GM21423 (cell line): Measurements from ENCODE around the gene SPIRE1.
"Not testable (repeated sequence)": the region's sequence is repeated elsewhere in the genome, so short reads cannot be mapped to it uniquely, and the experiment has no call there.

ENCODE experiments used
- ATAC-seq: cut with Tn5 transposase; IDR thresholded peaks from one replicate; pipeline ENCODE4 v1.9.1; 2021; ENCODE audit warnings: mild to moderate bottlenecking, moderate library complexity; ENCODE audit not compliant: unreplicated experiment

Gene SPIRE1

DNA sequence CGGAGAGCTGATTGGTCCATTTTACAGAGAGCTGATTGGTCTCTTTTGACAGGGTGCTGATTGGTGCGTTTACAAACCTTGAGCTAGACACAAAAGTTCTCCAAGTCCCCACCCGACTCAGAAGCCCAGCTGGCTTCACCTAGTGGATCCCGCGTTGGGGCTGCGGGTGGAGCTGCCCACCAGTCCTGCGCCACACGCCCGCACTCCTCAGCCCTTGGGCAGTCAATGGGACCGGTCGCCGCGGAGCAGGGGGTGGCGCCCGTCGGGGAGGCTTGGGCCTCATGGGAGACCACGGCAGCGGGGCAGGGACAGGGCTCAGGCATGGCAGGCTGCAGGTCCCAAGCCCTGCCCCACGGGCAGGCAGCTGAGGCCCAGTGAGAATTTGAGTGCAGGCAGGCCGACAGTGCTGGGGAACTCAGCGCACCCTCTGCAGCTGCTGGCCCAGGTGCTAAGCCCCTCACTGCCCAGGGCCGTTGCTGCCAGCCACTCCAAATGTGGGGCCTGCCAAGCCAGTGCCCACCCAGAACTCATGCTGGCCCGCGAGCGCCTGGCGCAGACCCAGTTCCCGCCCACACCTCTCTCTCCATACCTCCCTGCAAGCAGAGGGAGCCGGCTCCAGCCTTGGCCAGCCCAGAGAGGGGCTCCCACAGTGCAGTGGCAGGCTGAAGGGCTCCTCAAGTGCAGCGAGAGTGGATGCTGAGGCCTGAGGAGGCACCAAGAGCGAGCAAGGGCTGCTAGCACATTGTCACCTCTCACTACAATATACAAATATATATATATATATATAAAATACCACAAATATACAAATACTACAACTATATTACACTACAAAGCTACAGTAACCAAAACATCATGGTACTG lies 100.7 kb downstream of the SPIRE1 start:
- no peak for ATAC-seq

GRCh38 chr18:12554796-12555388 lies 103.0 kb downstream of the SPIRE1 start:
- ATAC-seq = no peak

DNA sequence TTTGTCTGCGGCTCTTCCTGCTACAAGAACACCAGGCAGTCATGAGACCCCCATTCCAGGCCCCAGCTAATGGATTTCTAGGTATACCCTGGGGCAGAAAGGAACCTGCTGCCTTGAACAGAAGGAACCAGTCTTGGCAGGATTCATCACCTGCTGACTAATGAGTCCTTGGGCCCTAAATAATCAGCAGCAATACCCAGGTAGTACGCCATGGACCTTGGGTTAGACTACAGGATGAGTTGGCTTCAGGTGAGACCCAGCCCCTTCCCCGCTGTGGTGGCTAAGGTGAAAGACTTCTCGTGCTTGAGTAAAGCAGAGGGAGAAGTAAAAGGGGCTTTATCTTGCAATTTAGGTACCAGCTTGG lies 105.0 kb downstream of the SPIRE1 start:
- ATAC-seq = no peak

DNA sequence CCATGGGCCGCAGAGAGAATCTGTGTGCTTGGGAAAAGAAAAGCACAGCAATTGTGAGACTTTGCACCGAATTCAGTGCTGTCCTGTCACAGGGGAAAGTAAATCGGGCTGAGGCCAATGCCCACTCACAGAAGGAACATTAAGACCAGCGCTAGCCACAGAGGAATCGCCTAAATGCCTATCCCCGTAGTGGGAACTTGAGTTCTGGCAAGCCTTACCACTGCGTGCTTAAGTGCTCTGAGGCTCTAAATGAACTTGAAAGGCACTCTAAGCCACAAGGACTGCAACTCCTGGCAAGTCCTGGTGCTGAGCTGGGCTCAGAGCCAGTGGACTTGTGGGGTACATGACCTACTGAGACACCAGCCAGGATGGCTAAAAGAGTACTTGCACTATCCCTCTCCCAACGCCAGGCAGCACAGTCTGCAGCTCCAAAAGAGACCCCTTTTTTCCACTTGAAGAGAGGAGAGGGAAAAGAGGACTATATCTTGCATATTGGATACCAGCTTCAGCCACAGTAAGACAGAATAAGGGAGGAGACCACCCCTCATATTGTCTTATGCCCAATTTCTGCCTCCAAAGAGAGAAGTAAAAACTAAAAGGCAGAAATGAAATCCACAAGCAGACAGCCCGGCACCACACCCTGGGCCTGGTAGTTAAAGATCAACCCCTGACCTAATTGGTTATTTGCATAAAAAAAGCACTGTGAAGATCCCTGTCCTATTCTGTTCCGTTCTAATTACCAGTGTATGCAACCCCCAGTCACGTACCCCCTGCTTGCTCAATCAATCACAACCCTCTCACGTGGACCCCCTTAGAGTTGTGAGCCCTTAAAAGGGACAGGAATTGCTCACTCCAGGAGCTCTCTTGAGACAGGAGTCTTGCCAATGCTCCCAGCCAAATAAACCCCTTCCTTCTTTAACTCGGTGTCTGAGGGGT lies 105.7 kb downstream of the SPIRE1 start:
- not testable (repeated sequence) for ATAC-seq

- ATAC-seq = not testable (repeated sequence)
Measured at GRCh38 chr18:12551466-12551865, 106.4 kb downstream of the SPIRE1 start.

DNA sequence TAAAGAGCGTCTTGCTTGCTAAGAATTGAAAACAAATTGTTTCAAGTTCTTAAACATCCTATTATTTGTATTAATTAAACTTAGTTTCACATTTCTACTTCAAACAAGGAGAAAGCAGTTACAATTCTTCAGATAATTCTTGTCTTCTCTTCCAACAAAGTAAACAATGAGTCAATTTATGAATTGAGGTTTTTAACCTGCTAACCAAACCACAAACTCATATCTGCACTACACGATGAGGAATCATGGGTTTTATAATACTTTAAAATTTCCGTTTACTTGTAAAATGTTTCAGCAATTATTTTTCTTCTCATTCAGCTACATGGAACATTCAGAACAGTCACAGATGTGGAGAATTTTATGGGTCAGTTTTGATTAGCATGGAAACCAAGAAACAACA lies 114.2 kb downstream of the SPIRE1 start:
- ATAC-seq = no peak

GRCh38 chr18:12540751-12541150 lies 117.2 kb downstream of the SPIRE1 start:
- ATAC-seq = no peak

DNA sequence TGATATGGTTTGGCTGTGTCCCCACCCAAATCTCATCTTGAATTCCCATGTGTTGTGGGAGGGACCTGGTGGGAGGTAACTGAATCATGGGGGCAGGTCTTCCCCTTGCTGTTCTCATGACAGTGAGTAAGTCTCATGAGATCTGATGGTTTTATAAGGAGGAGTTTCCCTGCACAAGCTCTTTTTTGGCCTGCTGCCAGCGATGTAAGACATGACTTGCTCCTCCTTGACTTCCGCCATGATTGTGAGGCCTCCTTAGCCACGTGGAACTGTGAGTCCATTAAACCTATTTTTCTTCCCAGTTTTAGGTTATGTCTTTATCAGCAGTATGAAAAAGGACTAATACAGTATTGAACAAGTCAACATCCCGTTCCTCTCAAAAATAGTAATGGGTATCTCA lies 118.7 kb downstream of the SPIRE1 start:
- ATAC-seq = not testable (repeated sequence)

DNA sequence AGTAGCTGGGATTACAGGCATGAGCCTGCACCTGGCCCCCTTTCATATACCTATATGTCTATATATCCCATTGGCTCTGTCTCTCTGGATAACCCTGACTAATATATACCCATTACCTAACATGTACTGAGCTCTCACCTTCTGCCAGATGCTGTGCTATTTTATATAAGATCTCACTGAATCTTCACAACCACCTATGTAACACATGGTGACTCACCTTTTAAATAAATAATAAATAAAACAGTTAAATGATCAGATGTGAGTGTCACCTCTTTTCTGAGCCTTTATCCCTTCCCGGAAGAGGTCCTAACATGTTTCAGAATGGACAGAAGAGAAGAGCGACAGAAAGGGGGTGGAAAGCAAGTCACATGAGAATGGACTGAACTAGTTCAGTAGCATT lies 123.1 kb downstream of the SPIRE1 start:
- ATAC-seq = no peak

DNA sequence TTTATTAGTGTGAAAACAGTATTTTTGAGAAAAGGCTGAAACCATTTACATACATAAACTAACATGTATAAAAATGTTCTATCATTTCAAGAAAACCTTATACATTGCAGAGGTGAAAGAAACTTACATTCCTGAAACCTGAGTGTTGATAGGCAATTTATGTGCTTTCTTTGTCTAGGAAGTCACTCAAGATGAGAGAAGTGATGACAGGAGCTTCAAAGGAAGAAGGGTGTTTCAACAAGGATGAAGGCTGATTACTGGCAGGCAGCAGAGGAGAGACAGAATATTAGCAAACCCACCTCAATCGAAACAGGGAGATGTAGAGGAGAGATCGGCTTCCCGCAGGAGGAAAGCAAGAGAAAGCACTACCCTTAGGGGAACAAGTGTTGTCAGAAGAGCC lies 125.2 kb downstream of the SPIRE1 start:
- ATAC-seq = no peak

GRCh38 chr18:12531749-12532148 lies 126.2 kb downstream of the SPIRE1 start:
- ATAC-seq = no peak

DNA sequence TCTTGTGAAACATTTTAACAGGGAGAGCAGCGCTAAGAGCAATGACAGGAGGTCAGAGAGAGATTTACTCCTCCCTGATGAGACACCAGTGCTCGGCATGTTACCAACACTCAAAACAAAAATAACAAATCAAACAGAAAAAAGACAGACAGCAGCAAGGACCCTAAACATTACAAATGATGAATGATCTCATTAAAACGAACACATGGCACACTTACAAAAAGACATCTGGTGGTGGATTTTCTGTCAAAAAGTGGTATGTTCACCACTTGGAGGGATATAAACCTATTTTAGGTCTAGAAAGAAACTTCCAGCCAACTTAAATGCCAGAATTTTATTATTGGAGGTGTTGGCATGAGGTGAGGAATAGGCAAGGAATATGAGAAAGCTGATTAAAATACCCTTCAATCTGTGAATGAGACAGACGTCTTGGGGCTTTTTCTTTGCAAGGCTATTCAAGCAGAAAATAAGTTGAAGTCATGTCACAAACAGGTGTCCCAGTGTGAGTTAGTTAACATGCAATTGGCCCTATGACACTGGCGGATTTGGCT lies 137.4 kb downstream of the SPIRE1 start:
- no peak for ATAC-seq

GRCh38 chr18:12518832-12519531 lies 138.9 kb downstream of the SPIRE1 start:
- ATAC-seq = no peak

- no peak for ATAC-seq
Measured at GRCh38 chr18:12518326-12518725, 139.6 kb downstream of the SPIRE1 start.

GRCh38 chr18:12517142-12517825 lies 140.6 kb downstream of the SPIRE1 start:
- ATAC-seq = no peak

- no peak for ATAC-seq
Measured at GRCh38 chr18:12516049-12516630, 141.8 kb downstream of the SPIRE1 start.

GRCh38 chr18:12515550-12515949 lies 142.4 kb downstream of the SPIRE1 start:
- ATAC-seq = no peak

- ATAC-seq = no peak
Measured at GRCh38 chr18:12507007-12507406, 150.9 kb downstream of the SPIRE1 start.

DNA sequence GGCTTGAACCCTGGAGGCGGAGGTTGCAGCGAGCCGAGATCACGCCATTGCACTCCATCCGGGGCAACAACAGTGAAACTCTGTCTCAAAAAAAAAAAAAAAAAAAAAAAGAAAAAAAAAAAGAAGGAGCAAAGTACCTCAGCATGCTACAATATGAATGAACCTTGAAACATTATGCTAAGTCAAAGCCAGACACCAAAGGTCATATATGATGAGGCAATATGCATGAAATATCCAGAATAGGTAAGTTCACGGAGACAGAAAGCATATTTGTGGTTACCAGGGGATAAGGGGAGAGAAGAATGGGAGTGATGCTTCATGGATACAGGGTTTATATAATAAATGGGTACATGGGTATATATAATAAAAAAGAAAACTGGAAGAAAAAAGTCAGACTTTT lies 156.9 kb downstream of the SPIRE1 start:
- no peak for ATAC-seq

- ATAC-seq = no peak
Measured at GRCh38 chr18:12497839-12498238, 160.1 kb downstream of the SPIRE1 start.
